HPDE6-E6E7 (cell line): ENCODE results near the gene CCDC157.
A peak's percentile ranks its signal among the peaks of the same experiment; 100 is the strongest.
"Not testable (repeated sequence)": the region's sequence is repeated elsewhere in the genome, so short reads cannot be mapped to it uniquely, and the experiment has no call there.

Source experiments
- DNase-seq: peaks from one replicate; pipeline ENCODE4 v3.0.0; 2011; ENCODE audit warnings: missing footprints; ENCODE audit errors: extremely low spot score

CCDC157 gene

GRCh38 chr22:30386960-30387827 is 30.4 kb downstream of the CCDC157 start, which contains the start of gene RNF215:
RNF215 (minus strand) TSS chr22:30387411; CDS start chr22:30387313, 98 bp downstream.
- peak; percentile 73 for DNase-seq

GRCh38 chr22:30390974-30391691 is 34.3 kb downstream of the CCDC157 start:
- peak; percentile 67 for DNase-seq

- DNase-seq, result no peak
These were observed 36.0 kb downstream of the CCDC157 start for GRCh38 chr22:30392661-30393321.

- no peak for DNase-seq
These were observed 36.5 kb downstream of the CCDC157 start for GRCh38 chr22:30393322-30393680.

GRCh38 chr22:30393885-30394284 is 37.1 kb downstream of the CCDC157 start:
- no peak for DNase-seq

- DNase-seq, result peak; percentile 69
These were observed 40.3 kb downstream of the CCDC157 start, which contains the start of gene SEC14L2 for GRCh38 chr22:30396871-30397655. SEC14L2 (plus strand) TSS chr22:30397018; CDS start chr22:30397117, 99 bp downstream.

- DNase-seq, result no peak
These were observed 41.1 kb downstream of the CCDC157 start for GRCh38 chr22:30397656-30398635.

- no peak for DNase-seq
These were observed 42.2 kb downstream of the CCDC157 start for GRCh38 chr22:30398685-30399680.

- DNase-seq, result no peak
These were observed 42.9 kb downstream of the CCDC157 start for GRCh38 chr22:30399718-30400117.

GRCh38 chr22:30400159-30400558 is 43.4 kb downstream of the CCDC157 start:
- no peak for DNase-seq

GRCh38 chr22:30401024-30401423 is 44.2 kb downstream of the CCDC157 start:
- not testable (repeated sequence) for DNase-seq

- DNase-seq, result no peak
These were observed 45.4 kb downstream of the CCDC157 start for GRCh38 chr22:30402028-30402765.

- DNase-seq, result not testable (repeated sequence)
These were observed 45.9 kb downstream of the CCDC157 start for GRCh38 chr22:30402766-30403104.

- DNase-seq, result no peak
These were observed 47.5 kb downstream of the CCDC157 start for GRCh38 chr22:30404307-30404706.

- DNase-seq, result no peak
These were observed 48.9 kb downstream of the CCDC157 start for GRCh38 chr22:30405731-30406130.

GRCh38 chr22:30406400-30406799 is 49.6 kb downstream of the CCDC157 start:
- no peak for DNase-seq

- no peak for DNase-seq
These were observed 51.7 kb downstream of the CCDC157 start for GRCh38 chr22:30408388-30409102.

- no peak for DNase-seq
These were observed 55.0 kb downstream of the CCDC157 start for GRCh38 chr22:30411780-30412179.
